Nephron (organoid): Measurements from ENCODE around the gene TMPRSS2.

Source experiments
- H3K27ac Mint-ChIP-seq, 3 experiments: 2 replicates each; pipeline ENCODE4 v1.8.0; 2020; ENCODE audit warnings: mixed read lengths in 3 of 3, mild to moderate bottlenecking in 2 of 3, moderate library complexity in 1 of 3
- H3K27me3 Mint-ChIP-seq: 2 replicates; pipeline ENCODE4 v1.8.0; 2021; ENCODE audit warnings: low read depth, mild to moderate bottlenecking, moderate library complexity, mixed read lengths
- H3K36me3 Mint-ChIP-seq: 2 replicates; pipeline ENCODE4 v1.8.0; 2020; ENCODE audit warnings: low read depth, mixed read lengths
- H3K4me1 Mint-ChIP-seq: 2 replicates; pipeline ENCODE4 v1.8.0; 2020; ENCODE audit warnings: mixed read lengths
- H3K4me3 Mint-ChIP-seq, 3 experiments: 2 replicates each; pipeline ENCODE4 v1.8.0; 2020; ENCODE audit warnings: mild to moderate bottlenecking in 3 of 3, mixed read lengths in 3 of 3, moderate library complexity in 2 of 3
- H3K9me3 Mint-ChIP-seq: 2 replicates; pipeline ENCODE4 v1.8.0; 2020; ENCODE audit warnings: mixed read lengths
- CTCF ChIP-seq, 3 experiments: fragments of 200-600 bp; sonication (generic); IDR thresholded peaks; one replicate each; pipeline ENCODE4 v1.5.0; 2021; ENCODE audit warnings: antibody characterized with exemption in 3 of 3; ENCODE audit not compliant: unreplicated experiment in 3 of 3

The TMPRSS2 gene

DNA sequence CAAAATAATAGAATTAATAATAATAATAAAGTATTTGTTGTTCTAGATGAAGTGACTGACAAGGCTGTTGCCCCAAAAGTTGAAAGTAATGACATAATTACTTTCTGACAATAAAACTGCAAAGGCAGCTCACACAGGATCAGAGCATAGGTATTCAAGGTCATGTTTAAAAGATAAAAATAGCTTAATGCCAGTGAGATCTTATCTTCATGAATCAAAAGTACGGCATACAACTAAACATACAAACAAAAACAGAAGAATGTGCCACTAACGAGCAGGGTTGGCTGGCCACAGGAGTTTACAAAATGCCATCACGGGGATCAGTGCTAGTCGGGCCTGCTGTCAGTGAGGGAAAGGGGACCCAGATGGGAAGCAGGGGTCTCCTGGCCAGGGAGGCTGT lies 22.4 kb upstream of the TMPRSS2 start:
- no peaks in the 10 kb centered on the region for H3K9me3 Mint-ChIP-seq
- H3K36me3 Mint-ChIP-seq = no peaks in the 10 kb centered on the region
- no peaks in the 10 kb centered on the region for H3K4me1 Mint-ChIP-seq
- no peak for TF ChIP-seq CTCF (IDR thresholded peaks at IDR 0.05; ENCODE audit: unreplicated experiment in 3 of 3)
- no peak overlapping the region for H3K4me3 Mint-ChIP-seq
- no peak overlapping the region for H3K27ac Mint-ChIP-seq
- peaks cover 12% of the 10 kb centered on the region for H3K27me3 Mint-ChIP-seq

DNA sequence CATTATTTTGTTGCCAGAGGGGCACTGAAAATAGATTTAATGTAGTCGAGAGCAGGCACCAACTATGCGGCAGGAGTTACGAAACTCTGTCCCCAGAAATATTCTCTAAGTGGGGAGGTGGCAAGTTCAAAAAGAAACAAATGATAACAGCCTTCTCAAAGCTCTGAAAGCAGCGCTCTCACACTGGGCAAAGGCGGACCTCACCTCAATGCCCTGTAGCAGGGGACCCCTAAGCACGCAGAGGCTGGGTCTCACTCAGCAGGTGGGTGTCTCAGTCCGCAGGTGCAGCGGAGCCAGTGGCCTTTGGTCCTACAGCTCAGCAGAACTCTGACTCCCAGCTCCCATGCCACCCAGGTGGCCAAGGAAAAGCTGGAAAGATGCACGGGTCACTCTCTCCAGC lies 21.8 kb upstream of the TMPRSS2 start:
- no peaks in the 10 kb centered on the region for H3K36me3 Mint-ChIP-seq
- H3K27ac Mint-ChIP-seq = no peak overlapping the region
- no peaks in the 10 kb centered on the region for H3K9me3 Mint-ChIP-seq
- no peak overlapping the region for H3K4me3 Mint-ChIP-seq
- no peaks in the 10 kb centered on the region for H3K4me1 Mint-ChIP-seq
- no peak for TF ChIP-seq CTCF (IDR thresholded peaks at IDR 0.05; ENCODE audit: unreplicated experiment in 3 of 3)
- H3K27me3 Mint-ChIP-seq = peaks cover 12% of the 10 kb centered on the region

GRCh38 chr21:41526478-41527087 lies 18.6 kb upstream of the TMPRSS2 start:
- no peak for TF ChIP-seq CTCF (IDR thresholded peaks at IDR 0.05; ENCODE audit: unreplicated experiment in 3 of 3)

DNA sequence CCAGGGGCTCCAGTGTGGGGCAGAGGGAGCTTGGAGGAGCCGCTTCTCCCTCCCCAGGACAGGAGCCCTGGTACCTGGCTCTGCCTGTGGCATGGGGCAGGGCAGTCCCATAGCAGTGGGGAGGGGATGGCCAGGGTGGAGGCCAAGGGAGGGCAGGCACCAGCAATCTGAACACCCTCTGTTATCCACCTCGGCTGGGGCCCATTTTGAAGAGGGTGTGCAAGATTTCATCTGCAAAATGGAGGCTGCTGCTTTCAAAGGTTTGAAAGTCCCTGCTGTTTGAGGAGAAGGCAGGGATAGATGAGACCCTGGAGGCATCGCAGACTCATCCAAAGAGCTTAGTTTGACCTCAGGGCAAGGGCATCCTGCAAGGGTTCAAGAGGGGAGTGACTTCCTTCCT lies 15.2 kb upstream of the TMPRSS2 start:
- no peak for TF ChIP-seq CTCF (IDR thresholded peaks at IDR 0.05; ENCODE audit: unreplicated experiment in 3 of 3)
- no peaks in the 10 kb centered on the region for H3K36me3 Mint-ChIP-seq
- no peak overlapping the region for H3K27ac Mint-ChIP-seq
- no peak overlapping the region for H3K4me3 Mint-ChIP-seq
- H3K4me1 Mint-ChIP-seq = no peaks in the 10 kb centered on the region
- H3K27me3 Mint-ChIP-seq = peaks cover 8% of the 10 kb centered on the region
- H3K9me3 Mint-ChIP-seq = peaks cover 7% of the 10 kb centered on the region

More at GRCh38 chr21:41526478-41527087, 18.6 kb upstream of the TMPRSS2 start:
- Mint-ChIP-seq H3K36me3 (no peaks in the 10 kb centered on the region), H3K27ac (no peak overlapping the region), H3K4me1 (no peaks in the 10 kb centered on the region), H3K4me3 (no peak overlapping the region), H3K27me3 (peaks cover 12% of the 10 kb centered on the region), H3K9me3 (no peaks in the 10 kb centered on the region)

DNA sequence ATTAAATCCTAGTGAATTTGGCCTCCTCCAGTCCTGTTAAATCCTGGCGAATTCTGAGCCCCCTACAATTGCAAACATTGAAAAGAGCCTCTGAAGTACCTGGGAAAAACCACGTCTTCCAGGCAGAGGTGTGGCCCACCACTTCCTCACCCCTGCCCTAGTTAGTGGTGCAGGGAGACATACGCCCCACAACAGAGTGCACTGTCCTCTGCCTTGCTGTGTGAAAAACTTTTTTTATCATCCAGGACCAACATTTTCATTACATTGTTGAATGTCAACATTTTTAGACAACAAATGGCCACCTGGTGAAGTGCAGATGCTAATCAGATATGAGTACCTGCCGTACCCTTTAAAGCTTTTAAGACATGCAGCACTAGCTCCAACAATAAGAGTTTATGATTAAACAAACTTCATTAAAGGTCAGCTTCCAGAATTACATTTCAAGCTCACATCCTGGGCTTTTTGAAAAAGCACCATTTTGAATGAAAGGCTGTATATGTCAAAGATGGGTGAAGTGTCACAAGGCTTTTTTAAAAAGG lies 13.6 kb upstream of the TMPRSS2 start:
- Mint-ChIP-seq H3K27ac (no peak overlapping the region), H3K27me3 (peaks cover 7% of the 10 kb centered on the region), H3K4me1 (no peaks in the 10 kb centered on the region), H3K4me3 (no peak overlapping the region), H3K36me3 (no peaks in the 10 kb centered on the region), H3K9me3 (peaks cover 11% of the 10 kb centered on the region)
- TF ChIP-seq CTCF (IDR thresholded peaks at IDR 0.05; ENCODE audit: unreplicated experiment in 3 of 3) = no peak
